Aorta (tissue), 5 donors: Measurements from ENCODE around the gene ZNF726. TPM values are rescaled to one million over a fixed set of nuclear protein-coding genes. Genes with fewer than 3 reads are reported as not detected.
"Not testable (repeated sequence)": the region's sequence is repeated elsewhere in the genome, so short reads cannot be mapped to it uniquely, and the experiment has no call there.

ENCODE experiments used
- ATAC-seq: fragments of 200-7000 bp; cut with Tn5 transposase; one replicate; pipeline ENCODE4 v1.9.1; 2022; ENCODE audit warnings: moderate library complexity; ENCODE audit not compliant: low FRiP score
- DNase-seq, 2 donors: peaks; one replicate each; pipeline ENCODE4 v3.0.0-alpha.2; 2020
- H3K27ac ChIP-seq, 2 donors: one replicate each; pipeline ENCODE4 v1.5.1; 2013; ENCODE audit warnings: low read length in 2 of 2, mild to moderate bottlenecking in 2 of 2, moderate library complexity in 2 of 2, control low read depth in 1 of 2, inconsistent platforms in 1 of 2, low read depth in 1 of 2
- H3K27me3 ChIP-seq, 2 donors: one replicate each; pipeline ENCODE4 v1.6.1; 2013; ENCODE audit warnings: control low read depth in 1 of 2, low read length in 1 of 2, mild to moderate bottlenecking in 1 of 2, moderate library complexity in 1 of 2; ENCODE audit not compliant: insufficient read depth in 2 of 2, control insufficient read depth in 1 of 2
- H3K36me3 ChIP-seq, 2 donors: one replicate each; pipeline ENCODE4 v1.6.1; 2013; ENCODE audit warnings: control low read depth in 1 of 2, low read length in 1 of 2, mild to moderate bottlenecking in 1 of 2; ENCODE audit not compliant: insufficient read depth in 2 of 2, control insufficient read depth in 1 of 2
- H3K4me1 ChIP-seq, 2 donors: one replicate each; pipeline ENCODE4 v1.6.1; 2013; ENCODE audit warnings: low read length in 2 of 2, control low read depth in 1 of 2, mild to moderate bottlenecking in 1 of 2, moderate library complexity in 1 of 2; ENCODE audit not compliant: insufficient read depth in 2 of 2, control insufficient read depth in 1 of 2
- H3K4me3 ChIP-seq, 2 donors: one replicate each; pipeline ENCODE4 v1.5.1; 2013; ENCODE audit warnings: low read length in 2 of 2, control low read depth in 1 of 2, mild to moderate bottlenecking in 1 of 2
- H3K9me3 ChIP-seq: one replicate; pipeline ENCODE4 v1.6.1; 2013; ENCODE audit warnings: mild to moderate bottlenecking, low read length; ENCODE audit not compliant: control insufficient read depth
- WGBS, 2 donors: extraction: QIAGEN DNeasy Blood & Tissue Kit; methylation state at CpG; one replicate each; pipeline ENCODE4 v1.1.7; 2013; 5-methylcytosine and 5-hydroxymethylcytosine counted together
- intact Hi-C, 2 donors: fragments of 100-400 bp; cut with DNase I; formaldehyde crosslinking; loops; one replicate each; pipeline versions ENCODE4 v1.14.2 to v1.15.0; 2022
- polyA plus RNA-seq, 2 donors: library from polyadenylated mRNA; stranded (reverse); fragments of 200-250 nt; gene quantifications; one replicate each; pipeline ENCODE4 v1.2.3, GENCODE V29; 2013
- total RNA-seq, 2 donors: library from RNA; stranded (reverse); fragmentation: NEBNext Ultra II Directional; extraction: Animal tissue kit (Norgen Biotek cat#: 25700); gene quantifications; one replicate each; pipeline ENCODE4 v1.2.1, GENCODE V29; 2021
- donor health status: healthy with polysubstance abuse.
- donor health status: Bipolar disorder and iron deficiency.
- donor health status: DM: no; HTN: no; CAD: no.
- donor health status: DM: no; HTN: no; CAD: no.
- donor health status: DM: yes; HTN: yes; CAD: no.

Gene ZNF726
- total and polyA plus RNA-seq, 4 donors: 0.54 to 1.7 (median 0.75) TPM; not detected in 1

GRCh38 chr19:23887642-23888041 is 27.0 kb upstream of the ZNF726 start:
- ATAC-seq (peak; percentile 11), DNase-seq (no peak)
- intact Hi-C loops: no loop called here
- Histone ChIP-seq H3K4me1 (no peaks in the 10 kb centered on the region), H3K36me3 (no peaks in the 10 kb centered on the region), H3K9me3 (no peaks in the 10 kb centered on the region), H3K27me3 (no peaks in the 10 kb centered on the region), H3K4me3 (no peak overlapping the region), H3K27ac (no peak overlapping the region)
- 77 to 82% methylated on average over 5 of the region's 5 CpGs for WGBS, 2 donors

DNA sequence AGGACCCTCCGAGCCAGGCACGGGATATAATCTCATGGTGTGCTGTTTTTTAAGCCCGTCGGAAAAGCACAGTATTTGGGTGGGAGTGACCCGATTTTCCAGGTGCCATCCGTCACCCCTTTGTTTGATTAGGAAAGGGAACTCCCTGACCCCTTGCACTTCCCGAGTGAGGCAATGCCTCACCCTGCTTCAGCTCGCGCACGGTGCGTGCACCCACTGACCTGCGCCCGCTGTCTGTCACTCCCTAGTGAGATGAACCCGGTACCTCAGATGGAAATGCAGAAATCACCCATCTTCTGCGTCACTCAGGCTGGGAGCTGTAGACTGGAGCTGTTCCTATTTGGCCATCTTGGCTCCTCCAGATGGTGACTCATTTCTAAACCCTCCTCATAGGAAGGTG is 18.6 kb upstream of the ZNF726 start:
- ATAC-seq, H3K9me3 ChIP-seq, DNase-seq, H3K36me3 ChIP-seq, H3K27ac ChIP-seq, H3K27me3 ChIP-seq, intact Hi-C loops, H3K4me3 ChIP-seq, H3K4me1 ChIP-seq: not testable (repeated sequence)
- WGBS, 2 donors: 66 to 95% methylated on average over 15 of the region's 15 CpGs

GRCh38 chr19:23896912-23897311 is 17.8 kb upstream of the ZNF726 start:
- Histone ChIP-seq H3K9me3 (peaks cover 4% of the 10 kb centered on the region), H3K27me3 (no peaks in the 10 kb centered on the region), H3K36me3 (no peaks in the 10 kb centered on the region), H3K27ac (no peak overlapping the region), H3K4me1 (no peaks in the 10 kb centered on the region), H3K4me3 (no peak overlapping the region)
- 74 to 88% methylated on average over 1 of the region's 1 CpG for WGBS, 2 donors
- DNase-seq (no peak), ATAC-seq (no peak)
- intact Hi-C loops: no loop called here

GRCh38 chr19:23901360-23901759 is 13.3 kb upstream of the ZNF726 start:
- no peaks in the 10 kb centered on the region for H3K27me3 ChIP-seq
- H3K4me1 ChIP-seq: no peaks in the 10 kb centered on the region
- H3K27ac ChIP-seq: no peak overlapping the region
- intact Hi-C loops: no loop called here
- no peak for DNase-seq
- H3K4me3 ChIP-seq: no peak overlapping the region
- no peak for ATAC-seq
- H3K9me3 ChIP-seq: peaks cover 5% of the 10 kb centered on the region
- no peaks in the 10 kb centered on the region for H3K36me3 ChIP-seq
- 77 to 84% methylated on average over 4 of the region's 4 CpGs for WGBS, 2 donors

DNA sequence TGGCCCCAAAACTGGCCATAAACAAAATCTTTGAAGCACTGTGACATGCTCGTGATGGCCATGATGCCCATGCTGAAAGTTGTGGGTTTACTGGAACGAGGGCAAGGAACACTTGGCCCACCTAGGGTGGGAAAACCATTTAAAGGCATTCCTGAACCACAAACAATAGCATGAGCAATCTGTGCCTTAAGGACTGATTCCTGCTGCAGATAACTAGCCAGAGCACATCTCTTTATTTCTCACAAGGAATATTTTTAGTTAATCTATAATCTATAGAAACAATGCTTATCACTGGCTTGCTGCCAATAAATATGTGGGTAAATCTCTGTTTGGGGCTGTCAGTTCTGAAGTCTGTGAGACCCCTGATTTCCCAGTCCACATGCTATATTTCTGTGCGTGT is 10.3 kb upstream of the ZNF726 start:
- no peaks in the 10 kb centered on the region for H3K27me3 ChIP-seq
- no peak overlapping the region for H3K27ac ChIP-seq
- no peaks in the 10 kb centered on the region for H3K36me3 ChIP-seq
- H3K4me3 ChIP-seq: no peak overlapping the region
- no peaks in the 10 kb centered on the region for H3K4me1 ChIP-seq
- intact Hi-C loops: no loop called here
- no peak for ATAC-seq
- WGBS, 2 donors: 65 to 70% methylated on average over 3 of the region's 3 CpGs
- peaks cover 3% of the 10 kb centered on the region for H3K9me3 ChIP-seq
- no peak for DNase-seq

DNA sequence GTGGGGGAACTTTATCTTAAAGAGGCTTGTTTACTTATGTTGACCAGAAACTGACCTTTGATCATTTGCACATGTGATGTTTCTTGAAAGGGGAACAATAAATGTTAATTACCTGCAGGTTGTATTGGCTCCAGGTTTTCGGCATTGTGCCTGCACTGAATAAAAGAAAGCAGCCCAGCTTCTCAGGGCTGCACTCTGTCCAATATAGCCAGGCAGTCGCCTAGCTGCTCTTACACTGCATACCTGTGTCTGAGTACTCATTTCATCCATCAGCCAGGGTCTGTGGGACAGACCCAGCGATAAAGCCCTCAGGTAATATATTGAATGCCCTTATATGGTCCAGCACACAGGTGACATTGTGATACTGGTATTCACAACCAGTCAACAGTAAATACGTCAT is 8.9 kb upstream of the ZNF726 start:
- DNase-seq (no peak), ATAC-seq (no peak)
- WGBS, 2 donors: 74 to 78% methylated on average over 4 of the region's 4 CpGs
- H3K4me3 ChIP-seq: no peak overlapping the region
- no peak overlapping the region for H3K27ac ChIP-seq
- no peaks in the 10 kb centered on the region for H3K36me3 ChIP-seq
- H3K27me3 ChIP-seq: no peaks in the 10 kb centered on the region
- H3K9me3 ChIP-seq: peaks cover 3% of the 10 kb centered on the region
- intact Hi-C loops: no loop called here
- no peaks in the 10 kb centered on the region for H3K4me1 ChIP-seq

DNA sequence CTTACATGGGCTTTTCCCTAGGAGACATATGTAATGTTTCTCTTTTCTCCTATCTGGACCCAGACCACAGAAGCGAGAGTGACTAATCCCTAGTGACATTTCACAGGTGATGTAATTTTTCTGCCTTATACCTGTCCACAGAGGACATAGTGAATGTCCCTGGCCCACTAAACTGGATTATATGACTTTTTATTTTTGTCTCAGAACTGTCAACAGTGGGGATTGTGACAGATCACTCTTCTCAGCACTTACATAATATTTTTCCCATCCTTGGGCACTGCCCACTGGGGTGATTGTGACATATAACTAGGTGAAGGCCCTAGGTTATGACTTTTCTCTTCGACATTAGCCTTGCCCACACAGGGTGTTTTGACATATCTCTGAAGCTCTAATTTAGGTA is 7.9 kb upstream of the ZNF726 start:
- intact Hi-C loops: no loop called here
- H3K36me3 ChIP-seq: no peaks in the 10 kb centered on the region
- peaks cover 3% of the 10 kb centered on the region for H3K9me3 ChIP-seq
- WGBS, 2 donors: 68 to 78% methylated on average over 2 of the region's 2 CpGs
- no peak overlapping the region for H3K27ac ChIP-seq
- no peaks in the 10 kb centered on the region for H3K27me3 ChIP-seq
- ATAC-seq (no peak), DNase-seq (no peak)
- H3K4me3 ChIP-seq: no peak overlapping the region
- H3K4me1 ChIP-seq: no peaks in the 10 kb centered on the region

GRCh38 chr19:23908165-23908564 is 6.5 kb upstream of the ZNF726 start:
- DNase-seq (no peak), ATAC-seq (no peak)
- Histone ChIP-seq H3K27ac (no peak overlapping the region), H3K27me3 (no peaks in the 10 kb centered on the region), H3K9me3 (peaks cover 3% of the 10 kb centered on the region), H3K4me3 (no peak overlapping the region), H3K36me3 (no peaks in the 10 kb centered on the region), H3K4me1 (no peaks in the 10 kb centered on the region)
- intact Hi-C loops: no loop called here

DNA sequence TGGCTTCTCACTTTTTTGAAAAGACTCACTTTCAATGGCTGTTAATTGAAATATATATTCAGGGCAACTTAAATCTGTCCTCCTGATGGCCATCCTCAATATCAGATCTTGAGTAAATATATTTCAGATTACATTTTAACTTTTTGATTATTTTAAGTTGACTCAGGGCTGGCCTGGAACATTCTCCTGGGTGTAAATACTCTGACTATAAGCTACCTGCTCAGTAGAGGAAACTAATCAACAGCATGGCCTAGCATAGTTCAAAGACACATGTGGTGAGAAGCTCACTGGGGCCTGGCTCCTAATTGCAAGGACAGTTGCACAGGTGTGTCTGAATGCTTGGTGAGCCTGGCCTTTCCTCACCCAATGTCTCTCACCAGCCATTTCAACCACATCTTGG is 5.5 kb upstream of the ZNF726 start:
- DNase-seq: no peak
- no peak overlapping the region for H3K4me3 ChIP-seq
- ATAC-seq: no peak
- no peak overlapping the region for H3K27ac ChIP-seq
- no peaks in the 10 kb centered on the region for H3K36me3 ChIP-seq
- H3K4me1 ChIP-seq: no peaks in the 10 kb centered on the region
- intact Hi-C loops: no loop called here
- no peaks in the 10 kb centered on the region for H3K27me3 ChIP-seq
- peaks cover 2% of the 10 kb centered on the region for H3K9me3 ChIP-seq
